Measurements from ENCODE around the gene NFATC3. TPM values are rescaled to one million over a fixed set of nuclear protein-coding genes. Genes with fewer than 3 reads are reported as not detected.

NFATC3 gene
- total RNA-seq, 1 donor from 2014 or later = 15.2 TPM

GRCh38 chr16:68200088-68200783, 115.1 kb downstream of the NFATC3 start:
- H3K36me3 ChIP-seq (ENCODE audit: control insufficient read depth, insufficient read depth, low read length) = no peaks in the 10 kb centered on the region
- DNase-seq (ENCODE audit: low read depth) = no peak
- no peak for TF ChIP-seq CTCF (IDR thresholded peaks at IDR 0.05; ENCODE audit: insufficient read depth, low read length, poor library complexity, severe bottlenecking)
- no peaks in the 10 kb centered on the region for H3K27me3 ChIP-seq (ENCODE audit: control insufficient read depth, insufficient read depth, low read length)
- H3K4me3 ChIP-seq (ENCODE audit: low read depth, low read length) = no peak overlapping the region

- no peak overlapping the region for H3K4me3 ChIP-seq (ENCODE audit: low read depth, low read length)
- no peaks in the 10 kb centered on the region for H3K27me3 ChIP-seq (ENCODE audit: control insufficient read depth, insufficient read depth, low read length)
- TF ChIP-seq CTCF (IDR thresholded peaks at IDR 0.05; ENCODE audit: insufficient read depth, low read length, poor library complexity, severe bottlenecking) = no peak
- no peaks in the 10 kb centered on the region for H3K36me3 ChIP-seq (ENCODE audit: control insufficient read depth, insufficient read depth, low read length)
- DNase-seq (ENCODE audit: low read depth) = no peak
These were observed 116.9 kb downstream of the NFATC3 start for GRCh38 chr16:68202091-68202519.

DNA sequence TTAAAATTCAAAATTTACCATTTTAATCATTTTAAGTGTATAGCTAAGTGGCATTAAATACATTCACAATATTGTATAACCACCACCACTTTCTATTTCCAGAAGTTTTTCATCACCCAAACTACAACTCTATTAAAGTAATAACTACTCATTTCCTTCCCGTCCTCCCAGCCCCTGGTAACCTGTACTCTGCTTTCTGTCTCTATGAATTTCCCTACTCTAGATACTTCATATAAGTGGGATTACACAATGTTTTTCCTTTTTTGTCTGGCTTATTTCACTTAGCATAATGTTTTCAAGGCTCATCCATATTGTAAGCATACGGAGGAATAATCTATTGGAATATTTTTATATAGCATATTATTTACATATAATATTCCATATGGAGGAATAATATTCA, 121.1 kb downstream of the NFATC3 start:
- no peak for DNase-seq (ENCODE audit: low read depth)
- no peak for TF ChIP-seq CTCF (IDR thresholded peaks at IDR 0.05; ENCODE audit: insufficient read depth, low read length, poor library complexity, severe bottlenecking)
- no peaks in the 10 kb centered on the region for H3K36me3 ChIP-seq (ENCODE audit: control insufficient read depth, insufficient read depth, low read length)
- no peak overlapping the region for H3K4me3 ChIP-seq (ENCODE audit: low read depth, low read length)
- no peaks in the 10 kb centered on the region for H3K27me3 ChIP-seq (ENCODE audit: control insufficient read depth, insufficient read depth, low read length)

DNA sequence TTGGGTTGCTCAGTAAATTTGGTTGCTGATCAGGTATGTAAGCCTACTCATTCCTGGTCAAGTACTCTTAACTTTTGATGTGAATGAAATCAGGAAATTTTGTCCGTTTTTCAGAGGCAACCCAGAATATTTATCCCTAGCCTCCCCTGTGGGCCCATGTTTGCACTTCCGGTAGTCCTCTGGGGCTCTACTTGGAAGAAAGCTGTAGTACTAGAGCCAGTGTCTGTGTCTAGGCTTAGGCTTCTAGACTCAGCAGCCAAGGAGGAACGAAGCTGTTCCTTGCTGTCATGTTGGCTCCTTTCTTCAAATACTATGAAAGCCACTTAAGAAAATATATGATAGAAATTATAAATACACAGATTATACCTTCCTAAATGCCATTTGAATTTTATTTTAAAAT, 129.6 kb downstream of the NFATC3 start:
- TF ChIP-seq CTCF (IDR thresholded peaks at IDR 0.05; ENCODE audit: insufficient read depth, low read length, poor library complexity, severe bottlenecking) = no peak
- Histone ChIP-seq H3K27me3 (ENCODE audit: control insufficient read depth, insufficient read depth, low read length) (no peaks in the 10 kb centered on the region), H3K4me3 (ENCODE audit: low read depth, low read length) (no peak overlapping the region), H3K36me3 (ENCODE audit: control insufficient read depth, insufficient read depth, low read length) (no peaks in the 10 kb centered on the region)
- DNase-seq (ENCODE audit: low read depth) = no peak

- Histone ChIP-seq H3K36me3 (ENCODE audit: control insufficient read depth, insufficient read depth, low read length) (no peaks in the 10 kb centered on the region), H3K27me3 (ENCODE audit: control insufficient read depth, insufficient read depth, low read length) (no peaks in the 10 kb centered on the region), H3K4me3 (ENCODE audit: low read depth, low read length) (no peak overlapping the region)
- no peak for TF ChIP-seq CTCF (IDR thresholded peaks at IDR 0.05; ENCODE audit: insufficient read depth, low read length, poor library complexity, severe bottlenecking)
- DNase-seq (ENCODE audit: low read depth) = no peak
These were observed 130.1 kb downstream of the NFATC3 start for GRCh38 chr16:68215302-68215701.

DNA sequence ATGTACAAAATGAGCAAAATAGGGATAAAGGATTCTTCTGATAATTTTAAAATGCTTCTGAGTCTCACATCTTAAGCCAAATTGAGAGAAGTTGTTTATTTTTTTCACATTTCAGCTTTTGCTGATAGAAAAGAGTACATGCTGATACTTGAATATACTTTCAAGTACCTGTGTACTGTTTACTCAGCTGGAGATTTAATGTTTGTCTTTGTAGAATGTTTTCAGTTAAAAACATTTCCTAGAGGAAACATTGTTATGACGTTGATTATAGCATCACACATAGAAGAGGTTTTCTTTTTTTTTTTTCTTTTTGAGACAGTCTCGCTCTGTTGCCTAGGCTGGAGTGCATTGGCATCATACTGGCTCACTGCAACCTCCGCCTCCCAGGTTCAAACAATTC, 131.1 kb downstream of the NFATC3 start:
- Histone ChIP-seq H3K27me3 (ENCODE audit: control insufficient read depth, insufficient read depth, low read length) (no peaks in the 10 kb centered on the region), H3K4me3 (ENCODE audit: low read depth, low read length) (no peak overlapping the region), H3K36me3 (ENCODE audit: control insufficient read depth, insufficient read depth, low read length) (no peaks in the 10 kb centered on the region)
- no peak for DNase-seq (ENCODE audit: low read depth)
- no peak for TF ChIP-seq CTCF (IDR thresholded peaks at IDR 0.05; ENCODE audit: insufficient read depth, low read length, poor library complexity, severe bottlenecking)

Data from kidney epithelial cell (primary cell).